IMR-90 (cell line): ENCODE data around the gene SOX1. TPM values are rescaled to one million over a fixed set of nuclear protein-coding genes. Genes with fewer than 3 reads are reported as not detected.

Experiments used
- ATAC-seq: fragments of 200-7000 bp; cut with Tn5 transposase; 2 replicates; pipeline ENCODE4 v1.9.1; 2020; ENCODE audit warnings: low read depth, mild to moderate bottlenecking, moderate library complexity
- BruUV-seq: library from RNA; stranded (reverse); fragments of 400-500 nt; replicated peaks from 2 replicates; lab custom pipeline; 2021; lab: Mats Ljungman, UMichigan
- CTCF ChIA-PET: fragments of 300-600 bp; formaldehyde crosslinking; extraction: SDS; loops from one replicate; lab custom pipeline; 2021; ENCODE audit warnings: antibody characterized with exemption; lab: Yijun Ruan, JAX
- POLR2A ChIA-PET: fragments of 300-600 bp; sonication (Branson Sonifier 250); formaldehyde crosslinking; loops from one replicate; lab custom pipeline; 2022; ENCODE audit warnings: antibody characterized with exemption; ENCODE audit not compliant: unreplicated experiment; lab: Charles Lee
- DNase-seq: peaks from one replicate; pipeline ENCODE4 v3.0.0; 2013
- H2AFZ ChIP-seq: replicated peaks from 2 replicates; pipeline ENCODE3; 2013; ENCODE audit warnings: low read length, mild to moderate bottlenecking; ENCODE audit not compliant: poor library complexity
- H2AK5ac ChIP-seq: 2 replicates; pipeline ENCODE4 v1.6.1; 2013; ENCODE audit warnings: low read depth, low read length, inconsistent platforms
- H2AK9ac ChIP-seq: replicated peaks from 2 replicates; pipeline ENCODE3; 2013; ENCODE audit warnings: mild to moderate bottlenecking, low read depth, low read length, moderate library complexity; ENCODE audit not compliant: poor library complexity
- H2BK120ac ChIP-seq: 2 replicates; pipeline ENCODE4 v1.6.1; 2013; ENCODE audit warnings: low read depth, low read length, inconsistent platforms
- H2BK15ac ChIP-seq: 3 replicates; pipeline ENCODE4 v1.6.1; 2013; ENCODE audit warnings: low read depth, low read length, inconsistent platforms
- H2BK20ac ChIP-seq: 2 replicates; pipeline ENCODE4 v1.6.1; 2013; ENCODE audit warnings: low read depth, mild to moderate bottlenecking, inconsistent platforms, low read length, moderate library complexity
- H2BK5ac ChIP-seq: 2 replicates; pipeline ENCODE4 v1.6.1; 2013; ENCODE audit warnings: mild to moderate bottlenecking, low read depth, low read length, inconsistent platforms; ENCODE audit not compliant: poor library complexity, severe bottlenecking
- H3K14ac ChIP-seq: replicated peaks from 2 replicates; pipeline ENCODE4 v1.6.1; 2013; ENCODE audit warnings: low read depth, low read length, inconsistent platforms
- H3K18ac ChIP-seq: 2 replicates; pipeline ENCODE4 v1.6.1; 2013; ENCODE audit warnings: low read depth, low read length, control low read depth
- H3K23ac ChIP-seq: 2 replicates; pipeline ENCODE4 v1.6.1; 2013; ENCODE audit warnings: low read depth, low read length, inconsistent platforms
- H3K27ac ChIP-seq: 2 replicates; pipeline ENCODE4 v1.5.1; 2013; ENCODE audit warnings: mild to moderate bottlenecking, control low read depth, low read length; ENCODE audit not compliant: insufficient read depth
- H3K27me3 ChIP-seq: 2 replicates; pipeline ENCODE4 v1.6.1; 2013; ENCODE audit warnings: low read length; ENCODE audit not compliant: control insufficient read depth, insufficient read depth
- H3K36me3 ChIP-seq: 2 replicates; pipeline ENCODE4 v1.6.1; 2013; ENCODE audit warnings: low read length, mixed read lengths; ENCODE audit not compliant: control insufficient read depth, insufficient read depth
- H3K4ac ChIP-seq: 2 replicates; pipeline ENCODE4 v1.6.1; 2013; ENCODE audit warnings: low read depth, low read length, inconsistent platforms
- H3K4me1 ChIP-seq: 2 replicates; pipeline ENCODE4 v1.6.1; 2013; ENCODE audit warnings: low read length, mixed read lengths; ENCODE audit not compliant: control insufficient read depth, insufficient read depth
- H3K4me2 ChIP-seq: 2 replicates; pipeline ENCODE4 v1.6.1; 2013; ENCODE audit warnings: low read depth, mild to moderate bottlenecking, control low read depth, low read length, moderate library complexity
- H3K4me3 ChIP-seq: 2 replicates; pipeline ENCODE4 v1.5.1; 2013; ENCODE audit warnings: low read depth, mild to moderate bottlenecking, control low read depth, low read length, moderate library complexity; ENCODE audit not compliant: insufficient read depth
- H3K56ac ChIP-seq: 2 replicates; pipeline ENCODE4 v1.6.1; 2013; ENCODE audit warnings: low read length, inconsistent platforms; ENCODE audit not compliant: insufficient read depth; ENCODE audit errors: extremely low read depth
- H3K79me1 ChIP-seq, 2 experiments: 2 replicates each; pipeline ENCODE4 v1.6.1; 2013; ENCODE audit warnings: low read length in 2 of 2, inconsistent platforms in 1 of 2, low read depth in 1 of 2
- H3K9ac ChIP-seq: 2 replicates; pipeline ENCODE4 v1.6.1; 2013; ENCODE audit warnings: low read depth, low read length, control low read depth
- H3K9me1 ChIP-seq: 2 replicates; pipeline ENCODE4 v1.6.1; 2013; ENCODE audit warnings: low read length, inconsistent platforms; ENCODE audit not compliant: insufficient read depth
- H3K9me3 ChIP-seq: 2 replicates; pipeline ENCODE4 v1.6.1; 2013; ENCODE audit warnings: low read length; ENCODE audit not compliant: control insufficient read depth, insufficient read depth
- H4K20me1 ChIP-seq: 2 replicates; pipeline ENCODE4 v1.6.1; 2013; ENCODE audit warnings: low read length, inconsistent platforms; ENCODE audit not compliant: insufficient read depth
- H4K5ac ChIP-seq: 2 replicates; pipeline ENCODE4 v1.6.1; 2013; ENCODE audit warnings: mild to moderate bottlenecking, low read depth, low read length, control low read depth
- H4K8ac ChIP-seq, 2 experiments: 2 replicates each; pipeline ENCODE4 v1.6.1; 2013; ENCODE audit warnings: low read depth in 2 of 2, low read length in 2 of 2, control low read depth in 1 of 2, inconsistent platforms in 1 of 2
- H4K91ac ChIP-seq: 2 replicates; pipeline ENCODE4 v1.6.1; 2013; ENCODE audit warnings: low read depth, low read length, inconsistent platforms; ENCODE audit not compliant: insufficient read depth
- BHLHE40 ChIP-seq: fragments of 150-350 bp; IDR thresholded peaks from 2 replicates; pipeline ENCODE4 v1.6.1; 2016; ENCODE audit warnings: mild to moderate bottlenecking, low read depth, low read length
- CEBPB ChIP-seq: IDR thresholded peaks from 2 replicates; pipeline ENCODE4 v1.6.1; 2012; ENCODE audit warnings: low read depth, low read length, improper control_type of control experiment
- MAFK ChIP-seq: IDR thresholded peaks from 2 replicates; pipeline ENCODE4 v1.6.1; 2012; ENCODE audit warnings: low read depth, low read length, improper control_type of control experiment
- MAZ ChIP-seq: IDR thresholded peaks from 2 replicates; pipeline ENCODE4 v1.6.1; 2012; ENCODE audit warnings: low read depth, mild to moderate bottlenecking, low read length, improper control_type of control experiment, moderate library complexity, borderline replicate concordance
- MXI1 ChIP-seq: IDR thresholded peaks from 2 replicates; pipeline ENCODE4 v1.6.1; 2012; ENCODE audit warnings: low read depth, mild to moderate bottlenecking, low read length, moderate library complexity, borderline replicate concordance
- NFE2L2 ChIP-seq: fragments of 150-350 bp; IDR thresholded peaks from 2 replicates; pipeline ENCODE4 v1.6.1; 2016; ENCODE audit warnings: low read depth, mild to moderate bottlenecking, low read length
- RCOR1 ChIP-seq: IDR thresholded peaks from 2 replicates; pipeline ENCODE4 v1.6.1; 2012; ENCODE audit warnings: mild to moderate bottlenecking, low read length, improper control_type of control experiment; ENCODE audit not compliant: insufficient replicate concordance
- RFX5 ChIP-seq: IDR thresholded peaks from 2 replicates; pipeline ENCODE4 v1.8.0; 2012; ENCODE audit warnings: low read depth, mild to moderate bottlenecking, low read length, moderate library complexity
- SMC3 ChIP-seq: fragments of 150-350 bp; IDR thresholded peaks from 2 replicates; pipeline ENCODE4 v1.6.1; 2016; ENCODE audit warnings: low read depth, mild to moderate bottlenecking, antibody characterized with exemption, low read length, moderate library complexity
- WGBS, 2 experiments: methylation state at CpG; one replicate each; pipeline versions ENCODE4 v1.1.5 to v1.1.7; 2013; ENCODE audit warnings: missing lambda C conversion rate in 2 of 2; ENCODE audit not compliant: insufficient read length in 1 of 2; ENCODE audit errors: extremely low coverage in 2 of 2; 5-methylcytosine and 5-hydroxymethylcytosine counted together
- dilution Hi-C: fragments of 300-500 bp; cut with HindIII; formaldehyde crosslinking; loops from one replicate; pipeline ENCODE4 v1.14.3; 2018; ENCODE audit warnings: low sequenced_read_pairs; ENCODE audit not compliant: unreplicated experiment
- in situ Hi-C: fragments of 300-500 bp; cut with MboI; formaldehyde crosslinking; loops from 3 replicates; pipeline ENCODE4 v1.14.3; 2019; ENCODE audit warnings: low sequenced_read_pairs, inconsistent platforms, mixed read lengths
- intact Hi-C: fragments of 100-400 bp; cut with micrococcal nuclease; formaldehyde crosslinking; loops from 2 replicates; pipeline ENCODE4 v1.10.0; 2022
- polyA plus RNA-seq, 3 experiments: library from polyadenylated mRNA; depleted of rRNA; stranded (reverse); fragments of >200 nt; gene quantifications; 2 replicates each; pipeline ENCODE4 v1.2.3, GENCODE V29; 2012; ENCODE audit warnings: low replicate concordance in 1 of 3
- total RNA-seq: library from RNA; depleted of rRNA; stranded (reverse); fragments of >200 nt; gene quantifications from 2 replicates; pipeline ENCODE4 v1.2.3, GENCODE V29; 2012
- TF ChIP-seq, protein P1 (sequence below): fragments of 150-350 bp; IDR thresholded peaks from 2 replicates; pipeline ENCODE4 v1.6.1; 2016; ENCODE audit warnings: low read depth, mild to moderate bottlenecking, low read length, moderate library complexity, borderline replicate concordance

SOX1 gene
- total and polyA plus RNA-seq, 2 of the 4 experiments (the other 2 are of a cell fraction): not detected

DNA sequence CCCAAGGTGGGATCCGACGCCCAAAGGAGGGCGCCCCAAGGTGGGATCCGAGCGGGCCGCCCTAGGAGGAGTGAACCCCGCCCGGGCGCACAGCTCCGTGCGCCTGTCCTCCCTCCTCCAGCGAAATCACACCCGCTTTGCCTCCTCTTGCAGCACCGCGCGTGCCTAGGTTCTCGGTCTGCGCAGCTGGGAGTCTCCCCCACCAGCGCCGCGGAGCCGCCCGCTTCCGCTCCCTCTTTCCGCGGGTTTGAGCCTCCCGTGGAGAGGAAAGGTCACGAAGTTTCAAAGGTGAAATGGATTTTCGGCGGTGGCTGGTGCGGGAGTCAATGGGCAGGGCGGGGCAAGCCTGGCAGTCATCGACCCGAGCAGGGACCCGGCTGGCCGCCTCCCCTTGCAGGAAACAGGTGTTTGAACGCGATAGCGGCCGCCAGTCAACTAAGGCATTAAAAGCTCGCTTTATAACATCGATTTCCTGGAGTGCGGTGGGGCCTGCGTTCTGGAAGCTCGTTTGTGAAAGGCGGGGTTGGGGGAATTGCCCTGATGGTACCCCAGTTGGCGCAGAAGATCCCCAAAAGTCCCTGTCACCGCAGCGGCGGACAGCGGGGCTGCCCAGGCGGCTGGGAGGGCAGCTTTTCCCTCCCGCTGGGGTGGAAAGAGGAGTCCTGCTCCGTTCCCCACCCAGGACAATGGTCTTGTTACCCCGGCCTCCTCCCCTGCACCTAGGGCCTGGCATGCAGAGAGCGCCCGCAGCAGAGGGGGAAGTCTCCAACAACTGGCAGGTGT, 9.0 kb upstream of the SOX1 start:
- Histone ChIP-seq H3K9me1 (no peaks in the 10 kb centered on the region), H2AK5ac (no peak overlapping the region), H3K4me2 (no peak overlapping the region), H4K8ac (no peak overlapping the region), H3K27me3 (peaks cover 90% of the 10 kb centered on the region), H3K14ac (no peak overlapping the region), H4K91ac (no peak overlapping the region), H3K79me1 (no peaks in the 10 kb centered on the region), H3K4me1 (no peaks in the 10 kb centered on the region), H3K9ac (no peak overlapping the region), H3K27ac (no peak overlapping the region), H3K9me3 (0 out of 2 replicates have a peak, but pooled peaks cover 2% of the 10 kb centered on the region), H3K4ac (no peak overlapping the region), H3K23ac (no peak overlapping the region), H4K5ac (no peak overlapping the region), H3K56ac (no peak overlapping the region), H2BK20ac (no peak overlapping the region), H2BK120ac (no peak overlapping the region), H2BK5ac (no peak overlapping the region), H3K18ac (no peak overlapping the region), H4K20me1 (no peaks in the 10 kb centered on the region), H2AK9ac (no peak overlapping the region), H3K36me3 (no peaks in the 10 kb centered on the region), H2BK15ac (no peak overlapping the region), H2AFZ (no peak overlapping the region), H3K4me3 (no peak overlapping the region)
- ChIA-PET CTCF (interaction anchor here (0.6 kb wide), 1 partner anchor 682 kb away, joined by 6 read pairs; no protein-coding TSS in a partner anchor), POLR2A (no interaction called here)
- in situ Hi-C loops: no loop called here
- ATAC-seq: no peak
- TF ChIP-seq MXI1 (no peak), BHLHE40 (no peak), NFE2L2 (no peak), MAFK (no peak), RCOR1 (no peak), MAZ (no peak), SMC3 (no peak), CEBPB (no peak), RFX5 (no peak)
- TF ChIP-seq, protein P1, sequence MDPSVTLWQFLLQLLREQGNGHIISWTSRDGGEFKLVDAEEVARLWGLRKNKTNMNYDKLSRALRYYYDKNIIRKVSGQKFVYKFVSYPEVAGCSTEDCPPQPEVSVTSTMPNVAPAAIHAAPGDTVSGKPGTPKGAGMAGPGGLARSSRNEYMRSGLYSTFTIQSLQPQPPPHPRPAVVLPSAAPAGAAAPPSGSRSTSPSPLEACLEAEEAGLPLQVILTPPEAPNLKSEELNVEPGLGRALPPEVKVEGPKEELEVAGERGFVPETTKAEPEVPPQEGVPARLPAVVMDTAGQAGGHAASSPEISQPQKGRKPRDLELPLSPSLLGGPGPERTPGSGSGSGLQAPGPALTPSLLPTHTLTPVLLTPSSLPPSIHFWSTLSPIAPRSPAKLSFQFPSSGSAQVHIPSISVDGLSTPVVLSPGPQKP: no peak
- no peak for DNase-seq
- dilution Hi-C loops: no loop called here
- 1% methylated on average over 17 of the region's 57 CpGs; no CpG with 5 or more reads in 1 of the 2 experiments for WGBS, 2 experiments
- intact Hi-C loops: no loop called here
- no TSS peak for BruUV-seq
